ENCODE measurements around the gene DGKI.
"Not testable (repeated sequence)": the region's sequence is repeated elsewhere in the genome, so short reads cannot be mapped to it uniquely, and the experiment has no call there.

Gene DGKI

GRCh38 chr7:137838706-137839315 is 8.0 kb downstream of the DGKI start:
- in situ Hi-C loops (cut with HindIII; ENCODE audit: low sequenced_read_pairs), result no loop called here

DNA sequence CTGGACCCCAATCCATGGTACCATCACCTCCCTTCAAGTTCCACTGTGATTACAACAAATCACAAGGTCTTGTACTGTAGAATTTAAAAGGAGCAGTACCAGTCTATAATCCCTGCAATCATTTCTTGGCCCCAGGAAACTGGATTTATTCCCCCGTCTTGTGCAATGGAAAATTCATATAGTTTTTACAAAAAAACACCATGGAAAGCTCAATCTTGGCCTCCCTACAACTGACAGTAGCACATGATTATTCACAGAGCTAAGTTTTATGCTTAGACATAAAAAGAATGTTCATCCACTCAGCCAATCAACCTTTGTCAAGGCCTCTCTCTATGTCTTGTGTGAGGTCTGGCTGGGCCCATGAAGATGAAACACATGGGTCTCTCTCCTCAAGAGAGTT is 10.2 kb downstream of the DGKI start:
- in situ Hi-C loops (cut with HindIII; ENCODE audit: low sequenced_read_pairs), result no loop called here

- in situ Hi-C loops (cut with HindIII; ENCODE audit: low sequenced_read_pairs), result no loop called here
Measured at GRCh38 chr7:137836113-137836509, 10.7 kb downstream of the DGKI start.

DNA sequence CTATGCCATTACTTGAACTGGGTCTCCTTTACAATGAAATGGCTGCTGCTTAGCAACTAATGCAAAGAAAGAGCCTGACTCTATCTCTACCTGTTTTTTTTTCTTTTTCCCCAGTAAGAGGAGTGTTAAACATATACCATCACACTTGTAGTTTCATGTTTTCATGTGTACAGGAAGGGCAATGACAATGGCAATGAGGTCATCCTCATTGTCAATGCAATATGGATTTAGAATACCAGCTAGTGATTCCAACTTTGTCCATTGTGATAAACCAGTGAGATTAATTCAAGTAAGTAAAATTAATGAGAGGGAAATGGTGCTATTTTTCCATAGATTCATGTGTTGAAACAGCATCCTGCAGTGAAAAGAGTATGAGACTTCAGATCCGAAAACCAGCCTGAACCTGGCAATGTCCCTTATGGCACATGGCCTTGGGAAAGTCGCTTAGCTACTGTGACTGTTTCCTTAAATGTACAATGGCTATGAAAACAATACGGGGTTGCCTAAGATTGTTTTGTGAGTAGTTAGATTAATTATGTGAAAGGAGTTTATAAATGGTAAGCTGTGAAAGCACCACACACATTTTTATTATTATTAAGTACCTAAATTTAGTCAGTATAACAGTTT is 11.2 kb downstream of the DGKI start:
- in situ Hi-C loops (cut with HindIII; ENCODE audit: low sequenced_read_pairs), result no loop called here

DNA sequence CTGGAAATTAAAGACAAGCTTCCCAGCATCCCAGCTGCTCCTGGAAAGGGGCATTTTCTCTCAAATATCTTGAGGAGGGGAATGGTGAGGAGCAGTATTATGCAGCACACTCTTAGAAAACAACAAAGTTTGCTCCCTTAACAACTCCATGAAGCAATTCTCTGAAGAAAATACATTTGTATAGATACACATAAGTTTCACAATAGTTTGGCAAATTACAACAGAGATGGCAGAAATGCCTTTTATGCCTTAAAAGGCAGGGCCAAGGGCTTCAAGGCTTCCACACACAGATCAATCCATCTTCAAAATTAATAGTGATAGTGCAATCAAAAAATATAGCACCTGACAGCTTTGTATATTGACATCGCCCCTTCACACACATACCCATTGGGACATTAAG is 12.2 kb downstream of the DGKI start:
- in situ Hi-C loops (cut with HindIII; ENCODE audit: low sequenced_read_pairs), result no loop called here

DNA sequence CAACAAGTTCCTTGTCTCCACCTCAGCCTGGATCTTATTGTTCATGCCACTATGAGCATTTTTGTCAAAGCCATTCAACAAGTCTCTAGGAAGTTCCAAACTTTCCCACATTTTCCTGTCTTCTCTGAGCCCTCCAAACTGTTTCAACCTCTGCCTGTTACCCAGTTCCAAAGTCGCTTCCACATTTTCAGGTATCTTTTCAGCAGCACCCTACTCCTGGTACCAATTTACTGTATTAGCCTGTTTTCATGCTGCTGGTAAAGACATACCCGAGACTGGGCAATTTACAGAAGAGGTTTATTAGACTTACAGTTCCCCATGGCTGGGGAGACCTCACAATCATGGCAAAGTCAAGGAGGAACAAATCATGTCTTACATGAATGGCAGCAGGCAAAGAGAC is 13.8 kb downstream of the DGKI start:
- in situ Hi-C loops (cut with HindIII; ENCODE audit: low sequenced_read_pairs), result not testable (repeated sequence)

GRCh38 chr7:137832382-137832781 is 14.4 kb downstream of the DGKI start:
- in situ Hi-C loops (cut with HindIII; ENCODE audit: low sequenced_read_pairs), result no loop called here

DNA sequence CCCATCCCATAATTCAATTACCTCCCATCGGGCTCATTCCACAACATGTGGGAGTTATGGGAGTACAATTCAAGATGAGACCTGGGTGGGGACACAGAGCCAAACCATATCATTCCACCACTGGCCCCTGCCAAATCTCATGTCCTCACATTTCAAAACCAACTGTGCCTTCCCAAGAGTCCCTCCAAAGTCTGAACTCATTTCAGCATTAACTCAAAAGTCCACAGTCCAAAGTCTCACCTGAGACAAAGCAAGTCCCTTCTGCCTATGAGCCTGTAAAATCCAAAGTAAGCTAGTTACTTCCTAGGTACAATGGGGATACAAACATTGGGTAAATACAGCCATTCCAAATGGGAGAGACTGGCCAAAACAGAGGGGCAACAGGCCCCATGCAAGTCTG is 15.2 kb downstream of the DGKI start:
- in situ Hi-C loops (cut with HindIII; ENCODE audit: low sequenced_read_pairs), result not testable (repeated sequence)

- in situ Hi-C loops (cut with HindIII; ENCODE audit: low sequenced_read_pairs), result no loop called here
Measured at GRCh38 chr7:137829337-137829992, 17.3 kb downstream of the DGKI start.

DNA sequence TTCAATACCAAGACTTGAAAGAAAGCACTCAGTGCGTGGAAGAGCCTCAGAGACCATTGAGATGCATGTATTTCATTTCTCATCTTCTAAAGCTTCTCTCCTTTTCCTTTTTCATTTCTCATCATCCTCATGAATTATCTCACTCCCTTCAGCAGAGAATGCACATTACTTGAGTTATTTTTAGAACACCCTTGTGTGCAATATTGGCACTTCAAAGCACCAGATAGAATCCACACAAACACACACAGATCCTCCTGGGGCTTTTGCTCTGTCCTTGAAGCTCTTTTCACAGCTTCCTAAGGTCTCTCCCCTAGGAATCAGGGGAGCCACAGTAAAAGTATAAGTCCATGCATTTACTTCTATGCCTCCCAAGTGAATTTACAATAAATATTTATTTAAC is 18.3 kb downstream of the DGKI start:
- in situ Hi-C loops (cut with HindIII; ENCODE audit: low sequenced_read_pairs), result no loop called here

DNA sequence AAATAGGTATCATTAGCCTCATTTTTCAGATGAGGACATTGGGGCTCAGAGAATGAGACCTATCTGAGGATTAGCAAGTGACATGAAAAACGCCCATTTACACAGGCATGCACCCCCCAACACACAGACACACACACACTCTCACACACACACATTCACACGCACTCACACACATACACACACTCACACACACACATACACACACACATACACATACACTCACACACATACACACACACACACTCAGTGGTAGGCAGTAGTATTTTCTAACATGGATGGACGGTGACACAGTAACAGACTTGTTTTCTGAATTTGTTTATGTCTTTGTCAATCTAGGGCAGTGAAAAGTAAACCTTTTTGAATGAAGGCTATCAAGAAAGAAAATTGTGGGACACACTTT is 21.3 kb downstream of the DGKI start:
- in situ Hi-C loops (cut with HindIII; ENCODE audit: low sequenced_read_pairs), result no loop called here

- in situ Hi-C loops (cut with HindIII; ENCODE audit: low sequenced_read_pairs), result no loop called here
Measured at GRCh38 chr7:137820677-137821420, 25.9 kb downstream of the DGKI start.

DNA sequence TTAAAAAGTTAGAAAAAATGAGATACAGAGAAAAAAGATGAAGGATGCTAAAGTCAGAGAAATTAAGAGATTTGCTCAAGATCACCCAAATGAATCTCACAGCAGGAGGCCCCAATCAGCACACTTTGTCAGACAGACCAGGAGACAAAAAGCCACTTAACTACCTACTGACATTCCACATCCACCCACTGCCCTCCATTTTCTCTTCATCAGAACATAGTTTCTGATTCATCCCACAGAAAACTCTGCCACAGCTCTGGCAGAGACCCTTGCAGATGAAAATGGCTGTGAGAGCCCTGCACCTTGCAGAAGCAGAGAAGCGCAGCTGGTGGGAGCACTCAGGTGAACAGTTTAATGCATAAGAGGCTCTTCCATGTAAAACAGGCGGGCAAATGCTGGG is 26.6 kb downstream of the DGKI start:
- in situ Hi-C loops (cut with HindIII; ENCODE audit: low sequenced_read_pairs), result no loop called here

DNA sequence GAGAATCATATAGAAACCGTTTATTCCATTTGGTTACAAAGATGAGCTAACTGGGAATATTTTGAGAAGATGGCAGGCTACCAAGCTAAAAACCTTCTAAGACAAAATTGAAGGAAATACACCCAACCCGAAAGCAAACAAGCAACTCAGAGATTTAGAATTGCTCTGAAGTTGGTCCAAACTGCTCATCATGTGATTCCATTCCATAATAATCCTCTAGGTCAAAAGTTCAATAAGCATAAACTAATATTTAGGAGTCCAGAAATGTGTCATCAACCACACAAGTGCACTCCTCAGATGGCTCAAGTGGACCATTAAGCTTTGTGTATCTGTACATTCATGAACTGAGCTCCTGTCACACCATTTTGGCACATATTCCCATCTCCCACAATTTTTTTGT is 28.7 kb downstream of the DGKI start:
- in situ Hi-C loops (cut with HindIII; ENCODE audit: low sequenced_read_pairs), result no loop called here

GRCh38 chr7:137816696-137817320 is 30.0 kb downstream of the DGKI start:
- in situ Hi-C loops (cut with HindIII; ENCODE audit: low sequenced_read_pairs), result no loop called here

- in situ Hi-C loops (cut with HindIII; ENCODE audit: low sequenced_read_pairs), result no loop called here
Measured at GRCh38 chr7:137813541-137813940, 33.2 kb downstream of the DGKI start.

DNA sequence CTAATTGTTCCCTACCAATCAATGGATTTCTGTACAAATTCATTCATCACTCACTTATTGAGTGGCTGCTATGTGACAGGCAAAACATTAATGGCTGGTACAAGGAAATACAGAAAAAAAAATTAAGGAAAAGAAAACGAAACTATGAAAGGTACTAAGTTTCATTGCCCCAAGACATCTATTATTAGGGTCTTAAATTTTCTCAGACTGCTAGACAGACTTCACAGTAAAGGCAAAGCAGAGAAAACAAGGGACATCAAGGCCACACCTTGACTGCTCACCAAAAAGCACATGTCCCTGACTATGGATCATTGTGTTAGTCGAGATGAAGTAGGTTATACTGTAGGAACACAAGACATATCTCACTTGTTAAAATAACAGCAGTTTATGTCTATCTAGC is 36.5 kb downstream of the DGKI start:
- in situ Hi-C loops (cut with HindIII; ENCODE audit: low sequenced_read_pairs), result no loop called here

GRCh38 chr7:137804836-137805235 is 41.9 kb downstream of the DGKI start:
- in situ Hi-C loops (cut with HindIII; ENCODE audit: low sequenced_read_pairs), result no loop called here

DNA sequence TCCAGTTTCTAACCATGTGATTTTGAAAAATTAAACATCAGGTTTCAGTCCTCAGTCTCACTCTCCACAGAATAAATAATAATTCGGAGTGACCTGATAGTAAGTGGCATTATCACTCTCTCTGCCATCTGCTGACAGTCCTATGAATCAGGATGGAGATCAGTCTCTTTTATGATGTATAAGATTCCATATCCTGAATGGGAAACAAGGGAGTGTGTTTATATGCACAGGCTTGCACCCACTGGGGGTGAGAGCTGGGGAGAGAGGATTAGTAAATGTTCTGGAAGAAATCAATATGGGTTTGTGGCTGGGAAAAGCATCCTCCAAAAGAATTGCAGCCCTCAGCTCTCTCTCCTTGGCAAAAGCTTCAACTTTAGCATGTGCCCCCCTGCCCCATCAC is 45.3 kb downstream of the DGKI start:
- in situ Hi-C loops (cut with HindIII; ENCODE audit: low sequenced_read_pairs), result no loop called here

DNA sequence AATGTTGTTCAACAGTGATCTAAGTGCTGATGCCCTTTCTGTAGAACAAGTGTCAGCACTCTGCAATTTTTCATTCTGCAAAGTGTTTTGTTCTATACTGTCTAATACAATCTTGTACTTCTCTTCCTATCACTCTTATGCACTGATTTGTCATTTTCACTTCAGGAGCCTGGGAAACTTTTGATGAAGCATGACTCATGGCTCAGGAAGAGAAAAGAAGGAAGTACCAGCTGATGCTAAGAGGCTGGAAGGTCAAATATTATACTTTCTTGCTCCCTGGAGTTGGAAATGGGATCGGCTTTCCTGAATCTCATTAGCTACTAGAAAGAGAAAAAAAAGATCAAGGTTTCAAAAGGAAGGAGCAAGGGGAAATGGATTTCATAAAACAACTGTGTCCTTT is 45.8 kb downstream of the DGKI start:
- in situ Hi-C loops (cut with HindIII; ENCODE audit: low sequenced_read_pairs), result no loop called here

DNA sequence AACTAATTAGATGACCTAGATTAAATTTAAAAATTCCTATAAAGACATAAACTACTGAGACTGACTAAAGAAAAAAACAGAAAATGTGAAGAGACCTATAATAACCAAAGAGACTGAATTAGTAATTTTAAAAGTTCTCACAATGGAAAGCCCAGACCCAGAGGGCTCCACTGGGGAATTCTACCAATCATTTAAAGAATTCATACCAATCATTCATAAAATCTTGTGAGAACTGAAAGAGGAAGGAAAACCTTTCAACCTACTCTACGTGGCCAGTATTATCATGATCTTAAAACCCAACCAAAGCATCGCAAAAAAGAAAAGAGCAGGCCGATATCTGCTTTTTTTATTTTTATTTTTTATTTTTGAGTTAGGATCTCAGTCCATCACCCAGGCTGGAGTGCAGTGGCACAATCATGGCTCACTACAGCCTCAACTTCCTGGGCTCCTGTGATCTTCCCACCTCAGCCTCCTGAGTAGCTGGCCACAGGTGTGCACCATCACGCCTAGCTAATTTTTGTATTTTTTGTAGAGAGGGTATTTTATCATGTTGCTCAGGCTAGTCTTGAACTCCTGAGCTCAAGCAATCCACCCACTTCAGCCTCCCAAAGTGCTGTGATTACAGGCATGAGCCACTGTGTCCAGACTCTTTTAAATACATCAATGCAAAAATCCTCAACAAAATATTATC is 48.6 kb downstream of the DGKI start:
- in situ Hi-C loops (cut with HindIII; ENCODE audit: low sequenced_read_pairs), result no loop called here

Measured in endothelial cell of hepatic sinusoid (primary cell).